H9 (cell line): Measurements from ENCODE around the gene ZSWIM8. TPM values are rescaled to one million over a fixed set of nuclear protein-coding genes. Genes with fewer than 3 reads are reported as not detected.

Experiments used
- DNase-seq: peaks from one replicate; pipeline ENCODE4 v3.0.0-alpha.2; 2017
- H2AFZ ChIP-seq: one replicate; pipeline ENCODE4 v1.6.1; 2013; ENCODE audit warnings: mild to moderate bottlenecking, low read length, control low read depth, moderate library complexity
- H2AK5ac ChIP-seq: 2 replicates; pipeline ENCODE4 v1.6.1; 2013; ENCODE audit warnings: low read length, control low read depth, mixed read lengths; ENCODE audit not compliant: insufficient read length
- H2BK120ac ChIP-seq: one replicate; pipeline ENCODE4 v1.6.1; 2013; ENCODE audit warnings: low read depth, mild to moderate bottlenecking, low read length, control low read depth, inconsistent platforms; ENCODE audit not compliant: poor library complexity, severe bottlenecking
- H2BK12ac ChIP-seq: 2 replicates; pipeline ENCODE4 v1.6.1; 2013; ENCODE audit warnings: low read length, control low read depth, mixed read lengths, low read depth; ENCODE audit not compliant: insufficient read length
- H2BK15ac ChIP-seq: 2 replicates; pipeline ENCODE4 v1.6.1; 2013; ENCODE audit warnings: low read depth, low read length, control low read depth
- H2BK20ac ChIP-seq: one replicate; pipeline ENCODE4 v1.6.1; 2013; ENCODE audit warnings: low read depth, mild to moderate bottlenecking, low read length, control low read depth, inconsistent platforms; ENCODE audit not compliant: poor library complexity, severe bottlenecking
- H2BK5ac ChIP-seq: 2 replicates; pipeline ENCODE4 v1.6.1; 2013; ENCODE audit warnings: low read length, control low read depth, mixed read lengths; ENCODE audit not compliant: insufficient read length
- H3K14ac ChIP-seq: 2 replicates; pipeline ENCODE4 v1.6.1; 2013; ENCODE audit warnings: low read length, control low read depth; ENCODE audit not compliant: insufficient read depth
- H3K18ac ChIP-seq: 2 replicates; pipeline ENCODE4 v1.6.1; 2013; ENCODE audit warnings: low read depth, mild to moderate bottlenecking, mixed read lengths, low read length, control low read depth; ENCODE audit not compliant: insufficient read length
- H3K23ac ChIP-seq: 2 replicates; pipeline ENCODE4 v1.6.1; 2013; ENCODE audit warnings: low read length, control low read depth, mixed read lengths, low read depth; ENCODE audit not compliant: insufficient read length
- H3K23me2 ChIP-seq: 2 replicates; pipeline ENCODE4 v1.6.1; 2013; ENCODE audit warnings: low read depth, mild to moderate bottlenecking, mixed read lengths, low read length, control low read depth; ENCODE audit not compliant: insufficient read length, poor library complexity, severe bottlenecking
- H3K27ac ChIP-seq: 2 replicates; pipeline ENCODE4 v1.5.1; 2013; ENCODE audit warnings: low read length, control low read depth, mixed read lengths, low read depth; ENCODE audit not compliant: insufficient read length
- H3K27me3 ChIP-seq: 2 replicates; pipeline ENCODE4 v1.6.1; 2013; ENCODE audit warnings: low read length, control low read depth, inconsistent platforms; ENCODE audit not compliant: insufficient read depth
- H3K4ac ChIP-seq: 2 replicates; pipeline ENCODE4 v1.6.1; 2013; ENCODE audit warnings: low read depth, mild to moderate bottlenecking, control low read depth, inconsistent platforms, low read length, moderate library complexity
- H3K4me1 ChIP-seq: 2 replicates; pipeline ENCODE4 v1.6.1; 2013; ENCODE audit warnings: low read length, control low read depth, inconsistent platforms; ENCODE audit not compliant: insufficient read depth
- H3K4me2 ChIP-seq: 2 replicates; pipeline ENCODE4 v1.6.1; 2013; ENCODE audit warnings: low read length, control low read depth, mixed read lengths; ENCODE audit not compliant: insufficient read length, insufficient read depth
- H3K56ac ChIP-seq: 2 replicates; pipeline ENCODE4 v1.6.1; 2013; ENCODE audit warnings: low read depth, mild to moderate bottlenecking, mixed read lengths, low read length, control low read depth; ENCODE audit not compliant: insufficient read length
- H3K79me1 ChIP-seq: 2 replicates; pipeline ENCODE4 v1.6.1; 2013; ENCODE audit warnings: low read depth, mild to moderate bottlenecking, moderate library complexity, low read length, control low read depth, inconsistent platforms; ENCODE audit not compliant: insufficient read depth, poor library complexity, severe bottlenecking
- H3K79me2 ChIP-seq: 2 replicates; pipeline ENCODE4 v1.6.1; 2013; ENCODE audit warnings: low read length, control low read depth, inconsistent platforms; ENCODE audit not compliant: insufficient read depth
- H3K9ac ChIP-seq: 2 replicates; pipeline ENCODE4 v1.6.1; 2013; ENCODE audit warnings: low read length, control low read depth, mixed read lengths; ENCODE audit not compliant: insufficient read length; ENCODE audit errors: extremely low read depth
- H3K9me3 ChIP-seq: one replicate; pipeline ENCODE4 v1.6.1; 2013; ENCODE audit warnings: low read depth, low read length, inconsistent platforms; ENCODE audit not compliant: control insufficient read depth
- H3T11ph ChIP-seq: one replicate; pipeline ENCODE4 v1.6.1; 2013; ENCODE audit warnings: mild to moderate bottlenecking, low read length, control low read depth, inconsistent platforms
- H4K20me1 ChIP-seq: one replicate; pipeline ENCODE4 v1.6.1; 2013; ENCODE audit not compliant: control insufficient read depth, insufficient read length, insufficient read depth
- H4K5ac ChIP-seq: 2 replicates; pipeline ENCODE4 v1.6.1; 2013; ENCODE audit warnings: low read depth, mild to moderate bottlenecking, mixed read lengths, low read length, control low read depth; ENCODE audit not compliant: insufficient read length
- H4K8ac ChIP-seq: replicated peaks from 2 replicates; pipeline ENCODE4 v1.6.1; 2013; ENCODE audit warnings: low read length, control low read depth, mixed read lengths, low read depth; ENCODE audit not compliant: insufficient read length
- H4K91ac ChIP-seq: 2 replicates; pipeline ENCODE4 v1.6.1; 2013; ENCODE audit warnings: low read depth, mild to moderate bottlenecking, moderate library complexity, mixed read lengths, low read length, control low read depth; ENCODE audit not compliant: insufficient read length
- H3K27ac Mint-ChIP-seq, 3 experiments: 2 replicates in 2 of 3; 3 replicates in 1 of 3; pipeline ENCODE4 v1.8.0; 2020 to 2021; ENCODE audit warnings: mixed read lengths in 3 of 3, mild to moderate bottlenecking in 1 of 3, moderate library complexity in 1 of 3
- H3K27me3 Mint-ChIP-seq: 2 replicates; pipeline ENCODE4 v1.8.0; 2021; ENCODE audit warnings: low read depth, mild to moderate bottlenecking, moderate library complexity, mixed read lengths
- H3K36me3 Mint-ChIP-seq, 3 experiments: 2 replicates in 2 of 3; 3 replicates in 1 of 3; pipeline ENCODE4 v1.8.0; 2020 to 2021; ENCODE audit warnings: low read depth in 3 of 3, mixed read lengths in 3 of 3; ENCODE audit not compliant: insufficient read depth in 1 of 3
- H3K4me1 Mint-ChIP-seq, 2 experiments: 2 replicates each; pipeline ENCODE4 v1.8.0; 2020; ENCODE audit warnings: mixed read lengths in 2 of 2
- H3K4me3 Mint-ChIP-seq, 2 experiments: 2 replicates in 1 of 2; 3 replicates in 1 of 2; pipeline ENCODE4 v1.8.0; 2020 to 2021; ENCODE audit warnings: mild to moderate bottlenecking in 2 of 2, mixed read lengths in 2 of 2, moderate library complexity in 1 of 2
- H3K9me3 Mint-ChIP-seq, 2 experiments: 2 replicates in 1 of 2; 3 replicates in 1 of 2; pipeline ENCODE4 v1.8.0; 2020; ENCODE audit warnings: mild to moderate bottlenecking in 2 of 2, mixed read lengths in 2 of 2, moderate library complexity in 1 of 2
- CTCF ChIP-seq: fragments of 200-600 bp; sonication (generic); conservative IDR thresholded peaks from 3 replicates; pipeline ENCODE4 v1.8.0; 2021; ENCODE audit warnings: antibody characterized with exemption, mild to moderate bottlenecking
- WGBS: extraction: QIAGEN DNeasy Blood & Tissue Kit; methylation state at CpG from one replicate; pipeline ENCODE4 v1.1.7; 2013; ENCODE audit warnings: missing lambda C conversion rate, low lambda C conversion rate, mixed read lengths; ENCODE audit not compliant: insufficient read length; ENCODE audit errors: extremely low coverage; 5-methylcytosine and 5-hydroxymethylcytosine counted together
- total RNA-seq: library from RNA; stranded (reverse); gene quantifications from 2 replicates; pipeline ENCODE4 v1.2.1, GENCODE V29; 2021

The ZSWIM8 gene
- total RNA-seq, 1 experiment from 2014 or later: 41.0 TPM

GRCh38 chr10:73837072-73837471 is 51.7 kb downstream of the ZSWIM8 start:
- no peak overlapping the region for H3T11ph ChIP-seq
- WGBS: no CpG with 5 or more reads among the region's 3 CpGs
- no peak overlapping the region for H3K56ac ChIP-seq
- H4K5ac ChIP-seq: no peak overlapping the region
- no peak overlapping the region for H3K4me2 ChIP-seq
- no peaks in the 10 kb centered on the region for H3K9me3 ChIP-seq
- no peaks in the 10 kb centered on the region for H3K9me3 Mint-ChIP-seq
- no peaks in the 10 kb centered on the region for H4K20me1 ChIP-seq
- no peak for TF ChIP-seq CTCF
- no peak overlapping the region for H3K4me3 Mint-ChIP-seq
- no peak overlapping the region for H3K23ac ChIP-seq
- H3K18ac ChIP-seq: no peak overlapping the region
- H3K27me3 Mint-ChIP-seq: no peaks in the 10 kb centered on the region
- H2BK12ac ChIP-seq: no peak overlapping the region
- H2AK5ac ChIP-seq: no peak overlapping the region
- H2BK120ac ChIP-seq: no peak overlapping the region
- H4K8ac ChIP-seq: no peak overlapping the region
- no peak overlapping the region for H3K27ac Mint-ChIP-seq
- H4K91ac ChIP-seq: no peak overlapping the region
- H2BK20ac ChIP-seq: no peak overlapping the region
- H3K79me2 ChIP-seq: no peaks in the 10 kb centered on the region
- no peak overlapping the region for H3K9ac ChIP-seq
- no peak overlapping the region for H2AFZ ChIP-seq
- no peak overlapping the region for H3K4ac ChIP-seq
- H2BK5ac ChIP-seq: no peak overlapping the region
- peaks cover 0 to 15% of the 10 kb centered on the region in 2 experiments; a peak in 2 of 4 replicates for H3K4me1 Mint-ChIP-seq
- peaks cover 10 to 61% (median 30%) of the 10 kb centered on the region in 3 experiments for H3K36me3 Mint-ChIP-seq
- H3K14ac ChIP-seq: no peak overlapping the region
- H3K4me1 ChIP-seq: no peaks in the 10 kb centered on the region
- no peaks in the 10 kb centered on the region for H3K79me1 ChIP-seq
- no peak overlapping the region for H2BK15ac ChIP-seq
- no peak overlapping the region for H3K27ac ChIP-seq
- no peak for DNase-seq
- H3K23me2 ChIP-seq: no peaks in the 10 kb centered on the region
- H3K27me3 ChIP-seq: no peaks in the 10 kb centered on the region
